CD14-positive monocyte (primary cell): Measurements from ENCODE around the gene CBX4. TPM values are rescaled to one million over a fixed set of nuclear protein-coding genes. Genes with fewer than 3 reads are reported as not detected.

Source experiments
- DNase-seq, 3 donors: peaks; one replicate each; pipeline ENCODE4 v3.0.0-alpha.2; 2011 to 2022
- H2AFZ ChIP-seq: 2 replicates; pipeline ENCODE4 v1.6.0; 2012; ENCODE audit warnings: mild to moderate bottlenecking, low read depth, low read length, inconsistent platforms; ENCODE audit not compliant: insufficient read depth, poor library complexity, severe bottlenecking
- H3K27ac ChIP-seq, 2 donors: 1 replicate in 1 of 2; 2 replicates in 1 of 2; pipeline ENCODE4 v1.5.1; 2012 to 2013; ENCODE audit warnings: low read length in 2 of 2, control low read depth in 1 of 2, inconsistent platforms in 1 of 2, low read depth in 1 of 2, mild to moderate bottlenecking in 1 of 2
- H3K27me3 ChIP-seq, 2 donors: one replicate each; pipeline versions ENCODE4 v1.6.0 to v1.6.1; 2011 to 2013; ENCODE audit warnings: low read length in 2 of 2; ENCODE audit not compliant: control insufficient read depth in 2 of 2, insufficient read depth in 2 of 2
- H3K36me3 ChIP-seq, 2 donors: replicated peaks in 1 of 2; 1 replicate in 1 of 2; 2 replicates in 1 of 2; pipeline versions ENCODE4 v1.5.1 to v1.6.1; 2012 to 2013; ENCODE audit warnings: low read length in 2 of 2, control low read depth in 1 of 2, inconsistent platforms in 1 of 2, mild to moderate bottlenecking in 1 of 2; ENCODE audit not compliant: insufficient read depth in 2 of 2, control insufficient read depth in 1 of 2
- H3K4me1 ChIP-seq, 2 donors: 1 replicate in 1 of 2; 2 replicates in 1 of 2; pipeline versions ENCODE4 v1.5.1 to v1.6.1; 2012 to 2013; ENCODE audit warnings: low read length in 2 of 2, control low read depth in 1 of 2, inconsistent platforms in 1 of 2, mild to moderate bottlenecking in 1 of 2, moderate library complexity in 1 of 2; ENCODE audit not compliant: insufficient read depth in 2 of 2, control insufficient read depth in 1 of 2
- H3K4me2 ChIP-seq: replicated peaks from 2 replicates; pipeline ENCODE3; 2012; ENCODE audit warnings: low read length, moderate library complexity, mild to moderate bottlenecking; ENCODE audit not compliant: poor library complexity, severe bottlenecking; ENCODE audit errors: extremely low read depth
- H3K4me3 ChIP-seq, 3 experiments: fragments of 200-600 bp in 1 of 3; sonication (generic) in 1 of 3; replicated peaks in 1 of 3; 1 replicate in 2 of 3; 2 replicates in 1 of 3; pipeline ENCODE4 v1.5.1; 2011 to 2013; ENCODE audit warnings: low read length in 3 of 3, mild to moderate bottlenecking in 3 of 3, control low read depth in 2 of 3, low read depth in 2 of 3, inconsistent platforms in 1 of 3, moderate library complexity in 1 of 3
- H3K79me2 ChIP-seq: 2 replicates; pipeline ENCODE4 v1.6.0; 2012; ENCODE audit warnings: mild to moderate bottlenecking, control low read depth, inconsistent platforms, low read length, moderate library complexity; ENCODE audit not compliant: insufficient read depth
- H3K9ac ChIP-seq: 2 replicates; pipeline ENCODE4 v1.6.0; 2017; ENCODE audit warnings: low read length, mild to moderate bottlenecking; ENCODE audit not compliant: insufficient read depth, poor library complexity, severe bottlenecking
- H3K9me3 ChIP-seq, 2 donors: replicated peaks in 1 of 2; 1 replicate in 1 of 2; 2 replicates in 1 of 2; pipeline versions ENCODE4 v1.5.1 to v1.6.1; 2012 to 2013; ENCODE audit warnings: low read length in 2 of 2, control low read depth in 1 of 2; ENCODE audit not compliant: control insufficient read depth in 1 of 2, insufficient read depth in 1 of 2
- H4K20me1 ChIP-seq: 2 replicates; pipeline ENCODE4 v1.6.0; 2012; ENCODE audit warnings: mild to moderate bottlenecking, low read length, control low read depth, moderate library complexity; ENCODE audit not compliant: insufficient read depth
- H3K27ac Mint-ChIP-seq, 7 donors: one replicate each; pipeline ENCODE4 v1.8.0; 2020; ENCODE audit warnings: mild to moderate bottlenecking in 7 of 7, mixed read lengths in 7 of 7, moderate library complexity in 6 of 7, inconsistent platforms in 2 of 7
- H3K27me3 Mint-ChIP-seq, 3 donors: one replicate each; pipeline ENCODE4 v1.8.0; 2021 to 2022; ENCODE audit warnings: low read depth in 3 of 3, mild to moderate bottlenecking in 3 of 3, mixed read lengths in 3 of 3, moderate library complexity in 3 of 3, inconsistent platforms in 1 of 3
- H3K36me3 Mint-ChIP-seq, 2 donors: one replicate each; pipeline ENCODE4 v1.8.0; 2020; ENCODE audit warnings: mixed read lengths in 2 of 2, inconsistent platforms in 1 of 2, mild to moderate bottlenecking in 1 of 2
- H3K4me1 Mint-ChIP-seq: one replicate; pipeline ENCODE4 v1.8.0; 2020; ENCODE audit warnings: mild to moderate bottlenecking, mixed read lengths
- H3K4me3 Mint-ChIP-seq, 2 donors: one replicate each; pipeline ENCODE4 v1.8.0; 2020; ENCODE audit warnings: mild to moderate bottlenecking in 2 of 2, mixed read lengths in 2 of 2, moderate library complexity in 1 of 2
- H3K9me3 Mint-ChIP-seq, 7 donors: one replicate each; pipeline ENCODE4 v1.8.0; 2020 to 2022; ENCODE audit warnings: mixed read lengths in 7 of 7, mild to moderate bottlenecking in 6 of 7, moderate library complexity in 6 of 7, inconsistent platforms in 2 of 7
- CTCF ChIP-seq: fragments of 200-600 bp; IDR thresholded peaks from one replicate; pipeline ENCODE4 v1.8.0; 2022; ENCODE audit warnings: antibody characterized with exemption, mild to moderate bottlenecking
- WGBS: methylation state at CpG from one replicate; pipeline ENCODE4 v1.1.5; 2013; ENCODE audit warnings: missing lambda C conversion rate; ENCODE audit not compliant: insufficient coverage; 5-methylcytosine and 5-hydroxymethylcytosine counted together
- intact Hi-C, 2 donors: fragments of 100-400 bp; cut with micrococcal nuclease; formaldehyde crosslinking; loops; one replicate each; pipeline versions ENCODE4 v1.15.0 to v1.15.1; 2023
- polyA plus RNA-seq, 3 donors: library from polyadenylated mRNA; depleted of rRNA in 1 of 3; unstranded in 2 of 3; stranded (reverse) in 1 of 3; fragments of 300-500 nt in 2 of 3; fragments of >200 nt in 1 of 3; fragmentation: Illumina TruSeq in 2 of 3; gene quantifications; 1 replicate in 2 of 3; 2 replicates in 1 of 3; pipeline ENCODE4 v1.2.3, GENCODE V29; 2012 to 2021

Gene CBX4
- polyA plus RNA-seq, 3 donors: 1.4 to 82.8 (median 3.6) TPM

GRCh38 chr17:79878329-79878947, 39.2 kb upstream of the CBX4 start:
- WGBS: 82% methylated on average over 5 of the region's 10 CpGs

GRCh38 chr17:79877041-79877440, 37.8 kb upstream of the CBX4 start:
- H3K9ac ChIP-seq: no peak overlapping the region
- H3K9me3 ChIP-seq: no peaks in the 10 kb centered on the region
- no peak overlapping the region for H2AFZ ChIP-seq
- no peak for TF ChIP-seq CTCF
- H3K4me1 ChIP-seq: no peaks in the 10 kb centered on the region
- no peaks in the 10 kb centered on the region for H3K27me3 ChIP-seq
- WGBS: 100% methylated on average over 2 of the region's 6 CpGs
- no peak overlapping the region for H3K27ac ChIP-seq
- H3K27ac Mint-ChIP-seq: no peak overlapping the region
- H3K4me2 ChIP-seq: no peak overlapping the region
- no peak for DNase-seq
- H3K4me3 ChIP-seq: no peak overlapping the region
- no peaks in the 10 kb centered on the region for H3K79me2 ChIP-seq
- H3K9me3 Mint-ChIP-seq: peaks cover 0 to 3% (median 0%) of the 10 kb centered on the region in 7 donors
- H3K4me3 Mint-ChIP-seq: no peak overlapping the region
- H4K20me1 ChIP-seq: no peaks in the 10 kb centered on the region
- H3K4me1 Mint-ChIP-seq: peaks cover 4% of the 10 kb centered on the region
- peaks cover 7 to 22% (median 20%) of the 10 kb centered on the region in 3 donors for H3K27me3 Mint-ChIP-seq
- no peaks in the 10 kb centered on the region for H3K36me3 Mint-ChIP-seq
- H3K36me3 ChIP-seq: no peaks in the 10 kb centered on the region
- intact Hi-C loops: no loop called here

More at GRCh38 chr17:79878329-79878947, 39.2 kb upstream of the CBX4 start:
- H3K9ac ChIP-seq: no peak overlapping the region
- H4K20me1 ChIP-seq: no peaks in the 10 kb centered on the region
- no peak overlapping the region for H3K27ac ChIP-seq
- no peaks in the 10 kb centered on the region for H3K79me2 ChIP-seq
- no peaks in the 10 kb centered on the region for H3K36me3 ChIP-seq
- no peak overlapping the region for H3K27ac Mint-ChIP-seq
- H3K36me3 Mint-ChIP-seq: no peaks in the 10 kb centered on the region
- DNase-seq: no peak
- no peak overlapping the region for H2AFZ ChIP-seq
- H3K9me3 Mint-ChIP-seq: peaks cover 0 to 1% (median 0%) of the 10 kb centered on the region in 7 donors
- intact Hi-C loops: no loop called here
- no peak overlapping the region for H3K4me3 Mint-ChIP-seq
- H3K27me3 ChIP-seq: no peaks in the 10 kb centered on the region
- peaks cover 8 to 19% (median 13%) of the 10 kb centered on the region in 3 donors for H3K27me3 Mint-ChIP-seq
- no peak overlapping the region for H3K4me2 ChIP-seq
- no peaks in the 10 kb centered on the region for H3K4me1 Mint-ChIP-seq
- H3K4me1 ChIP-seq: no peaks in the 10 kb centered on the region
- TF ChIP-seq CTCF: no peak
- H3K9me3 ChIP-seq: no peaks in the 10 kb centered on the region
- H3K4me3 ChIP-seq: no peak overlapping the region
